Measurements from ENCODE around the gene CLSTN2.

CLSTN2 gene

DNA sequence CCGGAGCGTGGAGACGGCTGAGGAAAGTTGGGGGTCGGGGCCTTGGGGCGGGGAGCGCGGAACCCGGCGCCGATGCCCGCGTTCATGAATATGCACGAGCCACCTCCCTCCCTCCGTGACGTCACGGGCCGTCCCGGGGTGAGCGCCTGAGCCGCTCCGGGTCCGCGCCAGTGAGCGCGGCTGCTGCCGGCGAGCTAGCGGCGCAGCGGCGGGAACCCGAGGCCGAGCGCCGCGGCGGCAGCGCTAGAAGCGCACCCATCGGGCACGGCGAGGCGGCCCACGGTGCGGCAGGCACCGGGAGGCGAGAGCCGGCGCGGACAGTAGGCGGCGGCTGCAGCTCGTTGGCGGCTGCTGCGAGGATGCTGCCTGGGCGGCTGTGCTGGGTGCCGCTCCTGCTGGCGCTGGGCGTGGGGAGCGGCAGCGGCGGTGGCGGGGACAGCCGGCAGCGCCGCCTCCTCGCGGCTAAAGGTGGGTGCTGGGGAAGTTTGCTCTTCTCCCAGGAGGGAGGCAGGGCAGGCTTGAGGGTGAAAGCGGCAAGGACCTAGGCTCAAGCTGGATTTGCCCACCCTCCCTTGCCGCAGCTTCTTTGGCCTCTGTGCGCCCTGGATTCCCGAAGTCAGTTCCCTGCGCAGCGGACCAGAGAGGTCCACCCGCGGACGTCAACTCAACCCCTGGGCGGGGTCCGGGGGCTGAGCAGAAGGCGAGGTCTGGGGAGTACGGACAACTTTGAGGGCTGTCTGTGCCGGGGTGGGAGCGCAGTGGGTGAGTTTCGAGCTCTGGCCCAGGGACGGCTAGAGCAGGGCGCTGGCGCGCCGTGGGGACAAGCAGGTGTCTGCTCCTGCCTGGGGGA lies at the start of gene CLSTN2:
TSS of gene CLSTN2 (plus strand) at position 170 of the 850 bp plus-strand sequence.
- DNase-seq = no peak

DNA sequence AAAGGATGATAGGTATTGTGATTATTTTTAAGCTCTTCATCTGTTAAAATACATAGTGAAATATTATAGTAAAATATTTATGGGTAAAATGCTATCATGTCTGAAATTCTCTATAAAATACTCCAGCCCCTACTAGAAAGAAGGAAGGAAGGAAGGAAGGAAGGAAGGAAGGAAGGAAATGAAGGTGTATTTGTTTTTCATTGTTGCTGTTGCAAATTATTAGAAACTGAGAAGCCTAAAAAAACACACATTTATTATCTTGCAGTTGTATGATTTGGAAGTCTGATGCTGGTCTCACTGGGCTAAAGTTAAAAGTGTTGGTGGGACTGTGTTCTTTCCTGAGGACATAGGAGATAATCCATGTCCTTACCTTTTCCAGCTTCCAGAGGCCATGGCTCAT lies 47.6 kb upstream of the CLSTN2 start:
- no peak for DNase-seq

DNA sequence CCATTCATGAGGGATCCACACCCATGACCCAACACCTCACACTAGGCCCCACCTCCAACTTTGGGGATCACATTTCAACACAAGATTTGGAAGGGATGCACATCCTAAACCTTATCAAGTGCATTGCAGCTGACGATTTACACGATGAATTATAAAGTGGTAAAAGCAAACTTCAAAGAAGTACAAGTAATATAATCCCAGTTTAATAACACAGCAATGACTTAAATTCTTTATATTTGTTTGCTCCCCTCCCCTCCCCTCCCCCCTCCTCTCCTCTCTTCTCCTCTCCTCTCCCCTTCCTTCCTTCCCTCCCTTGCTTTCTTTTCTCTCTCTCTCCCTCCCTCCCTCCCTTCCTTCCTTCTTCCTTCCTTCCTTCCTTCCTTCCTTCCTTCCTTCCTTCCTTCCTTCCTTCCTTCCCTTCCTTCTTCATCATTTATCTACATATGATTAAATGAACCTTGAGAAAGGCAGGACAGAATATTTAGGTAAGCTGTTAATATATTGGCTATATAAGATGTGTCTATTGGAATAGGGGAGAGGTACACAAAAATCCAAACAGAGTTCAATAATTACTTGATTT lies 46.3 kb upstream of the CLSTN2 start:
- DNase-seq = no peak

DNA sequence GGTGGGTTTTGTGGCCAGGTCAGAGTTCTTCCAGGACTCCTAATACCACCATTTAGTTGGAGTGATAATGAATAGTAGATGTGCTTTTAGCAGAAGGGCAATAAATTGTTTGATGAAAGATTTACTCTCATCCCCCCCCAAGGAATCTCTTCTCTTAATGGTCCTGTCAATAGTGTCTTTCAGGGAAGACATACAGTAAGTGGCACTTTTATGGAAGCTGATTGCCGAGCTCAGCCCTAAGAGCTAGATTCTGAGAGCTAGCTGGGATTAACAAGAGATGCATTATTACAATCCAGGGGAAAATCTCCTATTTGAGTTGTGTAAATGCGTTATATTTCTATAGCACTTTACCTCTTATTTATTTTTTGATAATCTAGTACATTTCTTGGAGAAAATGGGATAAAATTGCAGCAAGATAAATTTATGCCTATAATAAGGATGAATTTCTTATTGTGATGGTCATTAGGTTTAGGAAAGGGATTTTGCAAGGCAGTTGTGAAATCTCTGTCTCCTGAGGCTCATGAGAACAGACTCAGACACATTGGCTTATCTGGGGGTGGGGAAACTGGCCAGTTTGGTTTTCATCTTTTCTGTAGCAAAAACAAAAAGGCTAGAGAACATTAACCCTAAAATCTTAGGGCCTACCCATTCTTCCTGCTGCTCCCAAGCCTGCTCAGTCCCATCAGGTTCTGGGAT lies 41.6 kb upstream of the CLSTN2 start:
- DNase-seq = no peak

DNA sequence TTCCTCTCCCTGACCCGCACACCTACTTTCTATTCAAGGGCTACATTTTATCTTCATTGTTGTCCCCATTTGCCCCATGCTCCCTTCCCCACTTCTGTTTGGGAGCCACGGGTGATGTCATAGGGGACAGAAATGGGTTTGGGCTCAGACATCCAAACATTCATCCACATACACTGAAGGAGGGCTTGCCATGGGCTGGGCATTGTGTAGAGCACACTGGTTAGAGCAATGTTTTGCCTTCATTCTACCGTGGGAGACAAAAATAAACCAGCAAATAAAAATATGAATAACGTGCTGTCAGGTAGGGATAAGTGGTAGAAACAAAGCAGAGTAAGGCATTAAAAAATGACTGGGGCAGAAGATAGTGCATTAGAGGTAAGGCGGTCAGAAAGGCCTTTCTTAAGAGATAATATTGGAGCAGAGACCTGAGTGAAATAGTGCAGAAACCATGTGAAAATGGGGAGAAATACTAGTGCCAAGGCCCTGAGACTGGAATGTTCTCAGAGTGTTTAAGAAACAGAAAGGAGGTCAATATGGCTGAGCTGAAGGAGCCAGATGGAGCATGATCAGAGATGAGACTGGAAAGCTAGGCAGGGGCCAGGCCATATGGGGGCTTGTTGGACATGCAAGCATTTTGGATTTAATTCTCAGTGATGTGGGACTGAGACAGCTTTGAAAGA lies 40.9 kb upstream of the CLSTN2 start:
- no peak for DNase-seq

DNA sequence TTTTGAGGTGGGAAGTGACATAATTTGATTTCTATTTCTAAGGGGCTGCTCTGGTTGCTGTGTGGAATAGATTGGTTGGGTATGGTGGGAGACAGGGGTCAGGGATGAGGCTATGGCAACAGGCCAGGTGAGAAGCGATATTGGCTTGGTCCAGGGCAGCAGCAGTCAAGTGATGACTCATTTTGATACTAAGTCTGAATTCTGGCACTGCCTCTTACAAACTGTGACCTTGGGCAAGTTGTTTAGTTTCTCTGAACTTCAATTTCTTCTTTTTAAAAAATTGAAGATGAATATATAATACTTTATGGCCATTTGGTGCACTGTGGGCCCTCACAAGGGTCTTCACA lies 40.4 kb upstream of the CLSTN2 start:
- no peak for DNase-seq

DNA sequence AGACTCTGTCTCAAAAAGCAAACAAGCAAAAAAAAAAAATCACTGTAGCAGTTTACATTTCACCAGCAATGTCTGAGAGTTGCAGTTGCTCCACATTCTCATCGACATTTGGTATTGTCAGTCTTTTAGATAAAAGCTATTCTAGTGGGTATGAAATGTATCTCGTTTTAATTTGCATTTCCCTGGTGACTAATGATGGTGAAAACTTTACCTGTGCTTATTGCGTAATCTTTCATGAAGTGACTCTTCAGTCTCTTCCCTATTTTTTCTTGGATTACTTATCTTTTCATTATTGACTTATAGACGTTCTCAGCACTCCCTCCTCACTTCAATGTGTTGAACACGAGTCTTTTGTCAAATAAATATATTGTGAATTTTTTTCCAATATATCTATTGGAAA lies 37.2 kb upstream of the CLSTN2 start:
- no peak for DNase-seq

DNA sequence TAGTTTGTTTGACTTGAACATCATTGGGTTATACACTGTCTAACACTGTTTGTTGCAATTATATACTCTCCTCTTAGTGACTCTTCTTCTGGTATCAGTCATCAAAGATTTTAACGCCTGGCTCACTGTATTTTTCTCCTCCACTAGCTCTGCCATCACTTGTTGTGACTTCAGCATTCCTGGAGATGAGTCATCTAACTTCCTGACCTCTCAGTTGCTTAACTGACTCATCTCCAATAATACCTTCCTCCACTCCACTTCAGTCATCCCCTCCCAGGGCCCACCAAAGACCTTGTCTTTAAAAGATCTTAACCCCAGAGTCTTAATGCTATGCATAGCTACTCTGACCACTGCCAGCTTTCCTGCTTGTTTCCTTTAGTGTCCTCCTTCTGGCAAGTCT lies 28.6 kb upstream of the CLSTN2 start:
- DNase-seq = no peak

DNA sequence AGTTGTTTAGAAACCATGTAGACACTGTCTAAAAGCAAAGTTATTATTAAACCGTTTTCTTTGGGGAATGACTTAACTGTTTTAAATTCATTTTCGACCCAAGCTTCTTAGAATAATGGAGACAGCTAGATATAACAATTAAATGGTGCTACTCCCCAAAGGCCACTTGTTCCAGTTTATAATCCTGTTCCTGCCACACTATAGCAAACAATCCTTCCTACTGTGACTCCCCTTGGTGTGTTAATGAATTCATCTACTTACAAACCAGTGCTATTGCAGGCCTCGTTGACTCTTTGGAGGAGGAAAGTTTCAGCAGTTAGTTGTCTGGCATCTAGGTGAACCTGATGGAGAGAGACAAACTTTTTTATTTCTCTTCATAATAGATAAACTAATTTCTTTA lies 25.2 kb upstream of the CLSTN2 start:
- no peak for DNase-seq

DNA sequence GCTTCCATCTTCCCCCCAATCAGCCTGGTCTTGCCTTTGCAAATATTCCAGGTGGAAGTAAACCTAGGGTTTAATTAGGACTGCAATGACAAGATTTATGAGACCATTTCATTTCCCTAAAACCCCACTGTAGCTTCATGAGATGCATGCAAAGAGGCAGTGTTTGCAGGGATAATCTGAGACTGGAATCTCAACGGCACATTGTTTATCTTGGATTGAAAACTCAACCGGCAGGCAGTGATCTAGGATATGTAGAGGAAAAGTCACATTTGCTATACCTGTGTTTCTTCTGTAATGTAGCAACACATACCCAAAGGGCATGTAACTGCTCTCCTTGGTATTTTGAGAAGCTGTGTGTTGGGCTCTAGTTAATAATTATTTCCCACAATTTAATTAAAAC lies 18.7 kb upstream of the CLSTN2 start:
- DNase-seq = no peak

DNA sequence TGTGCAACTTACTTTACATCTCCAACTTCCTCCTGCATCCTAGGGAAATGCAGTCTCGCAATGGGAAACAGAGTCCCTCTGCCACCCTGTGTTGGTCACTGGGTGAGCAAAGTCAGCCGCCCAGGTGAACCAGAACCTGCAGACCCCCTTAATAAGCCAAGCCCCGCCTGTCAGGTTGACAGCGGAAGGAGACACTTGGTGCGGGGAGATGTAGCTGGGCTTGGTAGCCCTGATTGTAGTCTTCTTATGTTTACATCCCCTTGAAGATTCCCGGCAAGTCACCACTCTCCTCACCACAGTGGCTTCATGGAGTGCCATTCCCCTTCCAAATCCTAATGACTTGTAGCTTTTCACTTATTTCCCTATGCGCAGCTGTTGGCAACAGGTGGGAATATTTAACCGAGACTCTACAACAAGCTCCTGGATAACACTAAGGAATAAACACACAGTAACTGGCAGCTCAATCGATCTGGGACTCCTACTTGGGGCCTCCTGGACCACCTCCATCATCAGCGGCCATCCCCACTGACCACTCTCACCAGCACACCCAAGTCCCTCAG lies 17.7 kb upstream of the CLSTN2 start:
- DNase-seq = no peak

DNA sequence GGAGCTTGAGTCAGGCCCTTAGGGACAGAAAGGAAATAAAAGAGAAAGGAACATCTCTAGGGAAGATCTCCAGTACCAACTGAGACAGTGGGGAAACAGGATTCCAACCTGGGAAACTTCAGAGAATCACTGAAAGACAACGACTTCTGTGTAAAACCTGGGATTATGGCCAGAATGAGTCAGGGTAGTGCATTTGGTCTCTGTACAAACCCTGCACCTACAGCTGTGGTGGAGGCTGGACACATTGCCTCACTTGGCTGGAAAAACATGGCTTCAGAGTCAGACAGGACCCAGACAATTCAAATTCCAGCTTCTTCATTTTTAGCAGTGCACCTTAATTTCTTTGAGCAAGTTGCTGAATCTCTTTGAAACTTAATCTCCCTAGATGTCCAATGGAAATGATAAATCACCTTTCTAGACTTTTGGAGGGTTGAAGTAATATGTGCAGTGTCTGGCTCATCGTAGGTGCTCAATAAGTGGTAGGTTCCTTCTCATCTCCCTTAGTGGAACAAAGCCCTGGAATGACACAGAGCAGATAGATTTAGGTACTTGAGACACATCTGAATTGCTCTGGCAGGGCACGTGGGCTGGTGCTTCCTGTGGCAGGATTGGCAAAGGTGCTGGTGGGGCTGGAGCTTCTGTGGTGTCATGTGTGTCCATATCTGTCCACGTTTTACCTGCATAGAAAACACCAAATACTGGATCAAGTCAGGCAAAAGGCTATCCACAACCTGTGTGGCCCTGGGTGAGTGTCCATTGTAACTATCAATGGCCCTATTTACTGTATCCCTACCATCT lies 6.1 kb upstream of the CLSTN2 start:
- DNase-seq = no peak

DNA sequence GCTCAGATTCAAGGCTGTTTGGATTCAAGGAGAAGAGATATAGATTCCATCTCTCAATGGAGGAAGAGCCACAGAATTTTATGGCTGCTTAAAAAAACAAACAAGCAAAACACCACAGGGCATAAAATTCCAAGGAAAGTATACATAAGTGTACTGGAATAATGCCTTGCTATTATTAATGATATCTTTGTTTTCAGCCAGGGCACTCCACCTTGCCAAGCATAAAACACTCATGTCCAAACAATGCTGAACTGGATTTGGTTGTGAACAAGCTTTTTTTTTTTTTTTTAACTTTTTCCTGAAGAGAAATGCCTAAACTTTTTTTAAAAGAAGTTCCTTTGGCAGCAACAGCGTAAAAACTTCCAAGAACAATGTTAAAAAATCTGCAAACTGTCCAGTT lies 4.8 kb upstream of the CLSTN2 start:
- no peak for DNase-seq

DNA sequence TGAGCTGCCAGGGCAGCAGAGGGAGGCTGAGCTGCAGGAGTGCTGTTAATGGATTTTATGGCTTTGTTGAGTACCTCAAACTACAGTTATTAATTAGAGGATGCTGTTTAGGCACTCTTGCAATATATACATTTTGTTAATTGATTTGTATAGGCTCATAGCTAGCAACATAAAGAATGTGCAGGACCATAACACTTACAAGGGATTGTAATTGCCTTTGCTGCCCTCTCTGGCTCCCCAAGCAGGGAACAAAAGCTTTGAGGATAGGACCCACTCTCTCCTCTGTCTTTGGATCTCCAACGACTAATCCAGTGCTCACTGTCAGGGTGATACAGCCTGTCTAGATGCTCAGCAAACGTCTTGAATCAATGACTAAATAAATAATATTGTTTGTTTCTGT lies 1.2 kb upstream of the CLSTN2 start:
- no peak for DNase-seq

DNA sequence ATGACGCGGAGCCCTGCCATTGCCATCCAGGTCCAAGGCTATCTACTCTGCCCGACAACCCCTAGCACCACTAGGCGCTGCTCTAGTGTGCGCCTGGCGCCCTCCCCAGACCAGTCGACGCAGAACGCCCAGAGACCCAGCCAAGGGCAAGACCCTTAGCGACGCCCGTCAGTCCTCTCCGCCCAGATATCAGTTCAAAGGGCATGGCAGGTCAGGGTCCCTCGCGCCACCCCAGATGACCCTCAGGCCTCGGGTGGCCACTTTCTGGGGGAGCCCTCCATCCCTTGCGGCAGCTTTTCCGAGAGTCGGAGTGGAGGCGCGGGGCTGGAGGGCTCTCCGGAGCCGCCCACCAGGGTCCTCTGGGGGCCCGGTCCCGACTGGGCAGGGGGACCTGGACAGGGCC lies 371 bp upstream of the CLSTN2 start:
- no peak for DNase-seq

DNA sequence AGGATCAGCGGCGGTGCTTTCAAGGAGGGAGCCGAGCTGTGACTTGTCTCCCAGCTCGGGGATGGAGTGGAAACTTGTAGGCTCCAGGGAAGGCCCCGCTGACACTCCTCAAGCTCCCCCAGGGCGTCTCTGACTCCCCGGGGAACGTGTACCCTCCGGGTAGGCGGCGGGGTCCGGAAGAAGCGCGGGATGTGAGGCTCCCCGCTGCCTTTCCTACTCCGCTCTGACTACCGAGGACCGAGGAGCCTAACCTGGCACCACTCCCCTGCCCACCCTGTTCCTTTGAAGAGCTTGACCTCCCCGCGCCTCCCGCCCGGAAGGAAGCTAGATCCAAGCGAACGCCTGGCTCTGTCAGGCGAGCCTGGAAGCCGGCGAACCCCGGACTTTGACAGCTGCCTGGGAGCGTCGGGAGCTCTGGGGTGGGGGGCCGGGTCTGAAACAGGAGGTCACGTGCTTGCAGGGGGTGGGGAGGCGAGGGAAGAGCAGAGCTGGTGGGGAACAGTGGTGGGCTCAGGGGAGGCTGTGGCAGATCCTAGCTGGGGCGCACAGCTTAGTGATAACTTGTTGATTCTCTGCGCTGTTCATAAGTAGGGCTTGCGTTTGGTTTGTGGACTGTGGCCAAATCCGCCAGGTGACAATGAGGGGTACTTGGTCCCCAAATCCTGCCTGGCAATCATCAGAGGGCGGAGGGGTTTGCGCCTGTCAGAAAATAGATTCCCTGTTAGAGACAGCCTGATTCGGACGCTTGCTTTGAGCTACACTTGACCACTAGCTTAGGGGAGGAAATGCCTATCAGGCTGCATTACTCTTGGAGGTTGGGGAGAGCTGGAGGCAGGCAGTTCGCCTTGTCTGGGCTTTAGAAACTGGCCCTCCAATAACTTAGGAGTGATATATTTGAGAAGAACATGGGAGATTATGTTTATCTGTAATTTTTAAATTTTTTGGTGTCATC lies 1.2 kb downstream of the CLSTN2 start:
- no peak for DNase-seq

DNA sequence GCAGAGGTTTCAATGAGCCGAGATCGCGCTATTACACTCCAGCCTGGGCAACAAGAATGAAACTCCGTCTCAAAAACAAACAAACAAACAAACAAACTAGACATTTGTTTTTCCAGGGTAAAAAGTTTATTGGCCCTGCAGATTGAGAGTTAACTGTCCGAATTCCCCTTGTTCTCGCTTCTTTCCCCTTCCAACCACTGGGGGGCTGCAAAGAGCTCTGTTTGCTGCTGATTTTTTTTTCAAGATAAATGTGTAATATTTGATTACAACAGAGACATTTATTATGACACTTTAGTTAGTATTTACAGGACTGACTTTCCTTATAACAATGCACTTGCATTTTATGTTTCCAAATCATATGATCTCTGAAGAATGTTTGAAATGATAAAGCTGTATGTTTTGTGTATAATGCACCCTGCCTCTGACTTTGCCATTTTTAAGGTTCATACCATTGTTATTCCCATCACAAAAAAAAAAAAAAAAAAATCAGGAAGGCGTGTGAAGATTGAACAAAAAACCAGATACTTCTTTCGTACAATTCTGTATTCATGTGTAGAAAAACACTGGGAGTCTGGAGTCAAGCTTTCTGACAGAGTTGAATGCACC lies 2.8 kb downstream of the CLSTN2 start:
- DNase-seq = no peak

DNA sequence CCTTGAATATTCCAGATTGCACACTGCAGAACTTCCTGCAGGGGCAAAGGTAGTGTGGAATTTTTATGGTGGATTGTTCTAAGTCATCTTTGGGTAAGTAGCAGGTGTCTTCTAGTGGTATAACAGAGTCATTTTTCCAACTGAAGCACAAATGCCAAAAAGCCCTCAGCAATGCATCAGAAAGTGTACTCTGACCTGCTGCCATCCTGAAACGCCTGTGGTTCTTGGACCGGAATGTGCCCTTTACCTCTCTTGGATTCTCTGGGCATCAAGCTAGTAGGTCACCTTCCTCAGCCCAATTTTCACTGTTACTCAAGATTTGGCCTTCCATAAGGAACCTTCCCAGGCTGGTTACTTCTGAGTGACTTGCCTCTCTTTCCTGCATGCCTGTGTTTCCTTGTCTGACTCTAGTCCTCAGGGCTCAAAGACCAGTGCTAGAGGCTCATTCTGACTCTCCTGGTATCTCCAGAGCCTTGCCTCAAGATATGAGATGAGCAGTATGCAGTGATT lies 4.8 kb downstream of the CLSTN2 start:
- no peak for DNase-seq

DNA sequence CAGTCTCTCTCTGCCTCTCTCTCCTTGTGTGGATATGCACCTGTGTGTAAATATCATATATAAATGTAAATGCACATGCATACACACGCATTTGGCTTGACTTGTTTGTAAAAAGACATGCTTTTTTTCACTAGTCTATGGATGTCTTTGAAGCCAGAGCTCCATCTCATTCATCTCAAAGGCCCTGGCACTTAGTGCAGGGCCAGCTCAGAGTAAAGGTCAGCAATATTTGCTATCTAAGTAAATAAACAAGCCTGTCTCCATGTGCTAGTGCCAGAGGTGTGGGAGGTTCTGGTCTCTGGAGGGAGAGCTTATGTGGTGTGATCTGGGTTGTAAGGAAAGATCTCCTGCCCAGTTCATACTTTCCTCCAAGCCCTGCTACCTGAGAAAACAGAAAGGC lies 5.6 kb downstream of the CLSTN2 start:
- DNase-seq = no peak

DNA sequence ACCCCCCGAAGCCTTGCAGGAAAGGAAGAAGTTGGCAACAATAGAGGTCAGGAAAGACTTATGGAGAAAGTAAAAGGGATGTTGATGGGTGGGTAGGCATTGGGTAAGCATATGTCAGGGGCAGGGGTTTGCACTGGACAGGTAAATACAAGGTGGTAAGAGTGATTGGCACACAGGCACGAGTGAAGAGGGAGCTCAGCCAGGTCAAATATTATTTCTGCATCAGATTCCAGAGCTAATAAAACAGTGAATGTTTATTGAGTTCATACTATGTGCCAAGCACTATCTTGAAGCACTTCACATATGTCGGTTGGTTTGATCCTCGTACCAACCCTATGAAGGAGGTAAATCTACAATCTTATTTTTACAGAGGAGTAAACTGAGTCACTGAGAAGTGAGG lies 6.6 kb downstream of the CLSTN2 start:
- DNase-seq = no peak

Measured in activated CD4-positive, alpha-beta T cell treated with anti-CD3 and anti-CD28 coated beads, Interleukin-2, amount 50 U/mL, for 1 hour (primary cell).